Endothelial cell (in vitro differentiated cells): ENCODE data around the gene DNER. TPM values are rescaled to one million over a fixed set of nuclear protein-coding genes. Genes with fewer than 3 reads are reported as not detected.
"Not testable (repeated sequence)": the region's sequence is repeated elsewhere in the genome, so short reads cannot be mapped to it uniquely, and the experiment has no call there.

ENCODE experiments used
- DNase-seq: peaks from one replicate; pipeline ENCODE4 v3.0.0; 2021; ENCODE audit warnings: low spot score
- H3K27ac Mint-ChIP-seq: one replicate; pipeline ENCODE4 v1.8.0; 2021; ENCODE audit warnings: mixed read lengths, inconsistent platforms; ENCODE audit not compliant: unreplicated experiment
- H3K27me3 Mint-ChIP-seq: one replicate; pipeline ENCODE4 v1.8.0; 2021; ENCODE audit warnings: mild to moderate bottlenecking, moderate library complexity, mixed read lengths, inconsistent platforms; ENCODE audit not compliant: unreplicated experiment
- H3K36me3 Mint-ChIP-seq: one replicate; pipeline ENCODE4 v1.8.0; 2021; ENCODE audit warnings: mild to moderate bottlenecking, low read depth, mixed read lengths, inconsistent platforms; ENCODE audit not compliant: unreplicated experiment
- H3K4me1 Mint-ChIP-seq: one replicate; pipeline ENCODE4 v1.8.0; 2021; ENCODE audit warnings: mild to moderate bottlenecking, mixed read lengths, inconsistent platforms; ENCODE audit not compliant: unreplicated experiment
- H3K4me3 Mint-ChIP-seq: one replicate; pipeline ENCODE4 v1.8.0; 2021; ENCODE audit warnings: mild to moderate bottlenecking, mixed read lengths, inconsistent platforms; ENCODE audit not compliant: unreplicated experiment
- H3K9me3 Mint-ChIP-seq: one replicate; pipeline ENCODE4 v1.8.0; 2021; ENCODE audit warnings: mixed read lengths, inconsistent platforms; ENCODE audit not compliant: unreplicated experiment
- total RNA-seq: library from RNA; stranded (reverse); fragmentation: NEBNext Ultra II Directional; extraction: Animal tissue kit (Norgen Biotek cat#: 25700); gene quantifications from one replicate; pipeline ENCODE4 v1.2.1, GENCODE V29; 2021; ENCODE audit not compliant: unreplicated experiment
- TF ChIP-seq, protein P1 (sequence below): fragments of 200-600 bp; sonication (generic); IDR thresholded peaks from one replicate; pipeline ENCODE4 v1.5.0; 2021; ENCODE audit warnings: antibody characterized with exemption; ENCODE audit not compliant: unreplicated experiment

The DNER gene
- total RNA-seq, 1 donor from 2014 or later, result 0.15 TPM

DNA sequence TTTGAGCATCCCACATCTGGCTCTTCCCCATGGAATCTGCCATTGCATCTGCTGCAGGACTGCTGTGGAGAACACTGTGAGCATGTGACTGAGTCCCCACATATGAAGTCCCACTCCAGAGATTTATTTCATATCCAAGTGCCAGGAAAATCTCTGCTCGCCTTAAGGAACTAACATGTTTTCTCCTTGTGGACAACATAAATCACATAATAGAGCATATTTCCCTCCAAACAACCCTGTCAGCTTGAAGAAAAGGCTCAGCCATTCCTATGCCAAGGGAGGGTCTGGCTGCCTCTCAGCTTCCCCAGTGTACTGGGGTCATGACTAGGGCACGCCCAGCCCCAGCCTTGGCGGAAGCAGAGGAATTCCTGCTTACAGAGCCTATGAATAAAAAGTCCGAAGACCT lies 193.7 kb downstream of the DNER start:
- no peak for DNase-seq
- H3K9me3 Mint-ChIP-seq, result no peaks in the 10 kb centered on the region
- TF ChIP-seq, protein P1, sequence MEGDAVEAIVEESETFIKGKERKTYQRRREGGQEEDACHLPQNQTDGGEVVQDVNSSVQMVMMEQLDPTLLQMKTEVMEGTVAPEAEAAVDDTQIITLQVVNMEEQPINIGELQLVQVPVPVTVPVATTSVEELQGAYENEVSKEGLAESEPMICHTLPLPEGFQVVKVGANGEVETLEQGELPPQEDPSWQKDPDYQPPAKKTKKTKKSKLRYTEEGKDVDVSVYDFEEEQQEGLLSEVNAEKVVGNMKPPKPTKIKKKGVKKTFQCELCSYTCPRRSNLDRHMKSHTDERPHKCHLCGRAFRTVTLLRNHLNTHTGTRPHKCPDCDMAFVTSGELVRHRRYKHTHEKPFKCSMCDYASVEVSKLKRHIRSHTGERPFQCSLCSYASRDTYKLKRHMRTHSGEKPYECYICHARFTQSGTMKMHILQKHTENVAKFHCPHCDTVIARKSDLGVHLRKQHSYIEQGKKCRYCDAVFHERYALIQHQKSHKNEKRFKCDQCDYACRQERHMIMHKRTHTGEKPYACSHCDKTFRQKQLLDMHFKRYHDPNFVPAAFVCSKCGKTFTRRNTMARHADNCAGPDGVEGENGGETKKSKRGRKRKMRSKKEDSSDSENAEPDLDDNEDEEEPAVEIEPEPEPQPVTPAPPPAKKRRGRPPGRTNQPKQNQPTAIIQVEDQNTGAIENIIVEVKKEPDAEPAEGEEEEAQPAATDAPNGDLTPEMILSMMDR, result no peak
- no peak overlapping the region for H3K27ac Mint-ChIP-seq
- H3K4me3 Mint-ChIP-seq, result no peak overlapping the region
- H3K4me1 Mint-ChIP-seq, result no peaks in the 10 kb centered on the region
- no peaks in the 10 kb centered on the region for H3K36me3 Mint-ChIP-seq
- H3K27me3 Mint-ChIP-seq, result peaks cover 1% of the 10 kb centered on the region

DNA sequence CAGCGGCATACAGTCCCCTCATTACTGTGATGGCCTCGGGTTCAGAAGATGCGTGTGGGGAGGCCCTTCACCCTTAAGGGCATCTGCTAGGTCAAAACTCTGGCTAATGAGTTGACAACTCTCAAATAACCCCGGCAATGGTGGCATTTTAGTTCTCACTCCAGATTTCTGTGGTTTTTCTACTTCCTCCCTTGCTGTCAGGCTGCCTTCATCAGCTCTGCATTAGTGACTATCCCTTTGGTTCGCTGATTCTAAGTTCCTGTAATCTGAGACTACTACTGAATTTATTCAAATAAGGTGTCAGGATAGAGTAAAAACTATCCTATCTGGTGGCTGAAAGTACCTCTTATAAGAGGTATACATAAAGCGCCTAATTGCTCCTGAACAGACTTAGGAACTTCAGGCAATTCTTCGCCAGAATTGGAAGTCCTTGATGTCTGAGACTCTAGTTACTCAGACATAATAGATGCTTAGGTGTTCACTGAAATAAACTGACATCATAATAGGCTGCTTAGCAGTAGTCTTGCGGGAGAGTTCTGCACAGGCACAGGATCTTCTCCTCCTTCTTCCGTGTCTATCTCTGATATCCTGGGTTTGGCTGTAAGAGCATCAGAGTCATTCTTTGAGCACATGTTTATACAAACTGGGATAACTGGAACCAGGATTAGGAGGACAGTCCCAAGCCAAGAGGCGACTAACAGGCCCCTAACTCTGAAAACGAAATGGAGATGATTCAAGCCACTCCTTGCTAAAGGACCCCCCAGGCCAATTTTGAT lies 194.5 kb downstream of the DNER start:
- Mint-ChIP-seq H3K36me3 (no peaks in the 10 kb centered on the region), H3K4me1 (peaks cover 2% of the 10 kb centered on the region), H3K27ac (no peak overlapping the region), H3K9me3 (no peaks in the 10 kb centered on the region), H3K27me3 (peaks cover 1% of the 10 kb centered on the region), H3K4me3 (no peak overlapping the region)
- TF ChIP-seq, protein P1, result no peak
- no peak for DNase-seq

DNA sequence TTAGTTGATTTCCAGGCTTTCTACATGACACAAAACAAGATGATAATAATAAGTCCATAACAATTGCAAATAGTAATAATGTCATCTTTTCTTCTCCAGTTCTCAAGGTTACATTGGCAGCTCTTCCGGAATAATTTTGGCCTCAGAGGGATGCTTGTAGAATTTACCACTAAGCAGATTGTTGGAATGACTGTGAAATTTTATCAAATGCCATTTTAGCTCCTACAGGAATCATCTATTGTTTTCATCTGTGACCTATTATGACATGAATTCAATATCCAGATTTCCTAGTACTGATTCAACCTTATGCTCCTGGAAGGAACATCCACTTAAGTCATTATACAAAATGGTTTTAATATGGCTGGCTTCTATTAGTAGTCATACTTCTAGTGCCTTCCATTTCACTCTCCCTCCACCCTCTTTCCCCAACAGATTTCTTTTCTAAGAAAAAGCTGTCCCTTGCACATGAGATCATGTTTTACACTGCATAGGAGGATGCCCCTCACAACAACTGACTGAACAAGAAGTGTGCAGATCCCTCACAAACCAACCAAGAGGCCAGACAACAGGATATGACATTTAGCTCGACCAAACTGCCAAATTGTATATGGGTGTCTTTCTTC lies 200.0 kb downstream of the DNER start:
- H3K27ac Mint-ChIP-seq, result no peak overlapping the region
- peaks cover 14% of the 10 kb centered on the region for H3K4me1 Mint-ChIP-seq
- H3K9me3 Mint-ChIP-seq, result no peaks in the 10 kb centered on the region
- TF ChIP-seq, protein P1, result no peak
- H3K27me3 Mint-ChIP-seq, result peaks cover 4% of the 10 kb centered on the region
- H3K36me3 Mint-ChIP-seq, result no peaks in the 10 kb centered on the region
- no peak overlapping the region for H3K4me3 Mint-ChIP-seq
- DNase-seq, result no peak

DNA sequence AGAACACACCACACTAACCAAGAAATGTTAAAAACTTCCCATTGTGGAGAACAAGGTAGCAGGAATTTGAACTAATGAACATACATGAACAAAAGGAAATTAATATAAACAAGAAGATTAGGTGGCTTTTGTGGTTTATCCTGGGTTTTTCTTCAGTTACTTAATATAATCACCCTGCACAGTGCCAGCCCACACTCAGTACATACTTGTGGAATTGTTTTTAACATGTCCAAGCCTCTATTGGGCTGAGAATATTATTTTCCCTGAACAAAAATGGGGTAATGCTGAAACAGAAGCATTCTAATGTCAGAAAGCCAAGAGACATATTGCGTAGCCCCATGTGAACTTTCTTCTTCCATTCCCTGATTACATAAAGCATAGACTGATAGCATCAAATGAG lies 202.8 kb downstream of the DNER start:
- no peak overlapping the region for H3K4me3 Mint-ChIP-seq
- peaks cover 14% of the 10 kb centered on the region for H3K4me1 Mint-ChIP-seq

DNA sequence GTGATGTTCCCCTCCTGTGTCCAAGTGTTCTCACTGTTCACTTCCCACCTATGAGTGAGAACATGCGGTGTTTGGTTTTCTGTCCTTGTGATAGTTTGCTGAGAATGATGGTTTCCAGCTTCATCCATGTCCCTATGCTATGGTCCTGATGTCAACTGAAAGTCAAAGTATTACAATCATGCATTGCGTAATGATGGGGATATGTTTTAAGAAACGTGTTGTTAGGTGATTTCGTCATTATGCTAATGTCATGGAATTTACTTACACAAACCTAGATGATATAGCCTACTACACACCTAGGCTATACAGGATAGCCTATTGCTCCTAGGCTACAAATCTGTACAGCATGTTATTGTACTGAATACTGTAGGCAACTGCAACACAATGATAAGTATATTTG lies 207.7 kb downstream of the DNER start:
- H3K4me1 Mint-ChIP-seq, DNase-seq, H3K9me3 Mint-ChIP-seq, H3K4me3 Mint-ChIP-seq, H3K36me3 Mint-ChIP-seq, H3K27ac Mint-ChIP-seq, H3K27me3 Mint-ChIP-seq: not testable (repeated sequence)

More for the DNA sequence above, 202.8 kb downstream of the DNER start:
- TF ChIP-seq, protein P1, result no peak
- no peaks in the 10 kb centered on the region for H3K9me3 Mint-ChIP-seq
- DNase-seq, result no peak
- no peak overlapping the region for H3K27ac Mint-ChIP-seq
- H3K27me3 Mint-ChIP-seq, result peaks cover 3% of the 10 kb centered on the region
- H3K36me3 Mint-ChIP-seq, result no peaks in the 10 kb centered on the region
